ENCODE data around the gene EPHA3.

- TF ChIP-seq ZNF747 (tag by site-specific recombination; IDR thresholded peaks at IDR 0.05) (no peak), ZBTB8A (tag by site-specific recombination; IDR thresholded peaks at IDR 0.05) (no peak), ZNF514 (tag by site-specific recombination; IDR thresholded peaks at IDR 0.05) (no peak), ZNF274 (IDR thresholded peaks at IDR 0.05; ENCODE audit: low read length) (no peak), ZNF274 (tag by site-specific recombination; IDR thresholded peaks at IDR 0.05; ENCODE audit: borderline replicate concordance) (no peak), ZNF155 (tag by site-specific recombination; IDR thresholded peaks at IDR 0.05) (no peak), ZNF501 (tag by site-specific recombination; IDR thresholded peaks at IDR 0.05) (no peak), PRDM10 (tag by site-specific recombination; IDR thresholded peaks at IDR 0.05) (peak; percentile 62), TCF7L2 (IDR thresholded peaks at IDR 0.05; ENCODE audit: borderline replicate concordance, low read depth, low read length) (no peak), ZNF350 (tag by site-specific recombination; IDR thresholded peaks at IDR 0.05) (no peak)
- TF ChIP-seq, protein P1, sequence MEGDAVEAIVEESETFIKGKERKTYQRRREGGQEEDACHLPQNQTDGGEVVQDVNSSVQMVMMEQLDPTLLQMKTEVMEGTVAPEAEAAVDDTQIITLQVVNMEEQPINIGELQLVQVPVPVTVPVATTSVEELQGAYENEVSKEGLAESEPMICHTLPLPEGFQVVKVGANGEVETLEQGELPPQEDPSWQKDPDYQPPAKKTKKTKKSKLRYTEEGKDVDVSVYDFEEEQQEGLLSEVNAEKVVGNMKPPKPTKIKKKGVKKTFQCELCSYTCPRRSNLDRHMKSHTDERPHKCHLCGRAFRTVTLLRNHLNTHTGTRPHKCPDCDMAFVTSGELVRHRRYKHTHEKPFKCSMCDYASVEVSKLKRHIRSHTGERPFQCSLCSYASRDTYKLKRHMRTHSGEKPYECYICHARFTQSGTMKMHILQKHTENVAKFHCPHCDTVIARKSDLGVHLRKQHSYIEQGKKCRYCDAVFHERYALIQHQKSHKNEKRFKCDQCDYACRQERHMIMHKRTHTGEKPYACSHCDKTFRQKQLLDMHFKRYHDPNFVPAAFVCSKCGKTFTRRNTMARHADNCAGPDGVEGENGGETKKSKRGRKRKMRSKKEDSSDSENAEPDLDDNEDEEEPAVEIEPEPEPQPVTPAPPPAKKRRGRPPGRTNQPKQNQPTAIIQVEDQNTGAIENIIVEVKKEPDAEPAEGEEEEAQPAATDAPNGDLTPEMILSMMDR (tag by site-specific recombination; IDR thresholded peaks at IDR 0.05) = no peak
- TF ChIP-seq, protein P2, sequence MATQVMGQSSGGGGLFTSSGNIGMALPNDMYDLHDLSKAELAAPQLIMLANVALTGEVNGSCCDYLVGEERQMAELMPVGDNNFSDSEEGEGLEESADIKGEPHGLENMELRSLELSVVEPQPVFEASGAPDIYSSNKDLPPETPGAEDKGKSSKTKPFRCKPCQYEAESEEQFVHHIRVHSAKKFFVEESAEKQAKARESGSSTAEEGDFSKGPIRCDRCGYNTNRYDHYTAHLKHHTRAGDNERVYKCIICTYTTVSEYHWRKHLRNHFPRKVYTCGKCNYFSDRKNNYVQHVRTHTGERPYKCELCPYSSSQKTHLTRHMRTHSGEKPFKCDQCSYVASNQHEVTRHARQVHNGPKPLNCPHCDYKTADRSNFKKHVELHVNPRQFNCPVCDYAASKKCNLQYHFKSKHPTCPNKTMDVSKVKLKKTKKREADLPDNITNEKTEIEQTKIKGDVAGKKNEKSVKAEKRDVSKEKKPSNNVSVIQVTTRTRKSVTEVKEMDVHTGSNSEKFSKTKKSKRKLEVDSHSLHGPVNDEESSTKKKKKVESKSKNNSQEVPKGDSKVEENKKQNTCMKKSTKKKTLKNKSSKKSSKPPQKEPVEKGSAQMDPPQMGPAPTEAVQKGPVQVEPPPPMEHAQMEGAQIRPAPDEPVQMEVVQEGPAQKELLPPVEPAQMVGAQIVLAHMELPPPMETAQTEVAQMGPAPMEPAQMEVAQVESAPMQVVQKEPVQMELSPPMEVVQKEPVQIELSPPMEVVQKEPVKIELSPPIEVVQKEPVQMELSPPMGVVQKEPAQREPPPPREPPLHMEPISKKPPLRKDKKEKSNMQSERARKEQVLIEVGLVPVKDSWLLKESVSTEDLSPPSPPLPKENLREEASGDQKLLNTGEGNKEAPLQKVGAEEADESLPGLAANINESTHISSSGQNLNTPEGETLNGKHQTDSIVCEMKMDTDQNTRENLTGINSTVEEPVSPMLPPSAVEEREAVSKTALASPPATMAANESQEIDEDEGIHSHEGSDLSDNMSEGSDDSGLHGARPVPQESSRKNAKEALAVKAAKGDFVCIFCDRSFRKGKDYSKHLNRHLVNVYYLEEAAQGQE (tag by site-specific recombination; IDR thresholded peaks at IDR 0.05) = no peak
These were observed 800 bp downstream of the EPHA3 start for GRCh38 chr3:89108291-89108550.
